ENCODE measurements around the gene SRPK2. TPM values are rescaled to one million over a fixed set of nuclear protein-coding genes. Genes with fewer than 3 reads are reported as not detected.

The SRPK2 gene
- total and polyA plus RNA-seq, 2 of the 13 experiments (the other 11 are each of a cell fraction or from before 2014, with no cell fraction given) = 10.1 to 22.3 TPM

DNA sequence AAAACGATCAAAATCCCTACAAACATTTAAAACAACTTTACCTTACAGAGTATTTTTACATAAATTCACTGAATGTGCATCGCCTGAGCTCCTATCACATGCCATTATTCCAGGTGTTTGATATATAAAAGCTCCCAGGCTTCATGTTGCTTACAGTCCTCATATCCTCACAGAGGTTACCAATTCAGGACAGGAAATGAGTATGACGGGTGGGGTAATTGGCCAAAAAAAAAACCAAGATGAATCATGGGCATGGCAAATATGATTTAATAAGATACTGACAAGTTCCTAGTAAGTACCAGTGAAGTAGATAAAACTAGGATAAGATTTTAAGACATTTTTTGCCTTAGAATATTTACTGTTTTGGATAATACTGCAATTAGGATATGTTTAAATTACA lies 238.9 kb downstream of the SRPK2 start:
- no peak overlapping the region for H3K4me3 ChIP-seq (replicated peaks in 1 of 3; ENCODE audit: insufficient read depth in 1 of 3, low read depth in 2 of 3, low read length in 3 of 3)
- POLR2A ChIA-PET = no interaction called here
- H3K4me1 ChIP-seq (ENCODE audit: insufficient read depth, low read length) = peaks cover 13% of the 10 kb centered on the region
- peaks cover 0 to 3% of the 10 kb centered on the region in 2 experiments; a peak in 1 of 5 replicates for H3K36me3 ChIP-seq (replicated peaks in 1 of 2; ENCODE audit: control insufficient read depth in 1 of 2, insufficient read depth in 2 of 2, low read length in 2 of 2)
- H3K27me3 ChIP-seq (ENCODE audit: control insufficient read depth in 1 of 2, insufficient read depth in 2 of 2, low read length in 2 of 2) = no peaks in the 10 kb centered on the region
- CTCF ChIA-PET (ENCODE audit: low intra/inter-chr PET ratio, low total read pairs) = no interaction called here
- ATAC-seq (no peak), DNase-seq (ENCODE audit: low spot score) (no peak), FAIRE-seq (no peak)
- in situ Hi-C loops (cut with HindIII; ENCODE audit: extremely low pct_ligation_motif_present, low pct_unique_long_range_greater_than_20kb) = no loop called here
- TF ChIP-seq CEBPB (IDR thresholded peaks at IDR 0.05; ENCODE audit: borderline replicate concordance, low read depth, low read length) (no peak), HNRNPL (IDR thresholded peaks at IDR 0.05; ENCODE audit: low read depth, low read length) (no peak), ZSCAN30 (CRISPR knock-in tag; IDR thresholded peaks at IDR 0.05) (no peak)
- BruUV-seq (replicated peaks) = no TSS peak
- H3K79me2 ChIP-seq (ENCODE audit: insufficient read depth, low read length) = no peaks in the 10 kb centered on the region
- 86% methylated on average over 3 of the region's 3 CpGs for WGBS (ENCODE audit: low lambda C conversion rate)
- H3K9me3 ChIP-seq (ENCODE audit: low read length) = no peaks in the 10 kb centered on the region
- intact Hi-C loops (cut with micrococcal nuclease; ENCODE audit: unreplicated experiment) = loop anchor here (10.0 kb wide), 1 partner anchor 45 kb away; no protein-coding TSS in a partner anchor
- no peak overlapping the region for H3K4me2 ChIP-seq (ENCODE audit: low read depth, low read length)
- H2AFZ ChIP-seq (ENCODE audit: low read length) = no peak overlapping the region
- no peaks in the 10 kb centered on the region; the same call in 1 of the 2 replicates for H4K20me1 ChIP-seq (ENCODE audit: insufficient read depth, low read length)
- H3K27ac ChIP-seq (ENCODE audit: extremely low read length, insufficient read depth, low read length) = no peak overlapping the region
- H3K9ac ChIP-seq (ENCODE audit: insufficient read depth, low read depth, low read length) = no peak overlapping the region

DNA sequence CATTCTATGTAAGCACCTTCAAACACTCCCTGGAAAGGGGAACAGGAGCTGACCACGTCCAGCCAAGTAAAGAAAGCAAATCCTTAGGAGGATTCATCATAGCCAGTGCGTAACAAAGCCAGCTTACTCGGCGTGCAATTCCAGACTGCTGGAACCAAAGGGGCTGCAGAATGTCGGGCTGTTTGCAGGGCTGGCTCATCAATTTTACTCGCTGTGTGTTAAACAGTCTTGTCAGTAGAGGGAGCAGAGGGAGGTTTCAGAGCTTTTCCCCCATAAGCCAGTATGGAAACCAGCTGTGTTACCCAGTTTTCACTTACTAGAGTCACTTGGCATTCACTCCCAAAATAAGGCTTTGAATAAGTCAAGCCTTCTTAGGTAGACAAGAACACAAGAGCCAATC lies 247.7 kb downstream of the SRPK2 start:
- TF ChIP-seq SMC3 (IDR thresholded peaks at IDR 0.05; ENCODE audit: low read length) (peak; percentile 56; the same call in 1 of the 2 replicates), U2AF2 (IDR thresholded peaks at IDR 0.05; ENCODE audit: low read depth, low read length) (no peak), STAG1 (CRISPR knock-in tag; IDR thresholded peaks at IDR 0.05) (peak; percentile 64), ZNF614 (CRISPR knock-in tag; IDR thresholded peaks at IDR 0.05; ENCODE audit: borderline replicate concordance) (no peak)
- TF ChIP-seq, protein P1, sequence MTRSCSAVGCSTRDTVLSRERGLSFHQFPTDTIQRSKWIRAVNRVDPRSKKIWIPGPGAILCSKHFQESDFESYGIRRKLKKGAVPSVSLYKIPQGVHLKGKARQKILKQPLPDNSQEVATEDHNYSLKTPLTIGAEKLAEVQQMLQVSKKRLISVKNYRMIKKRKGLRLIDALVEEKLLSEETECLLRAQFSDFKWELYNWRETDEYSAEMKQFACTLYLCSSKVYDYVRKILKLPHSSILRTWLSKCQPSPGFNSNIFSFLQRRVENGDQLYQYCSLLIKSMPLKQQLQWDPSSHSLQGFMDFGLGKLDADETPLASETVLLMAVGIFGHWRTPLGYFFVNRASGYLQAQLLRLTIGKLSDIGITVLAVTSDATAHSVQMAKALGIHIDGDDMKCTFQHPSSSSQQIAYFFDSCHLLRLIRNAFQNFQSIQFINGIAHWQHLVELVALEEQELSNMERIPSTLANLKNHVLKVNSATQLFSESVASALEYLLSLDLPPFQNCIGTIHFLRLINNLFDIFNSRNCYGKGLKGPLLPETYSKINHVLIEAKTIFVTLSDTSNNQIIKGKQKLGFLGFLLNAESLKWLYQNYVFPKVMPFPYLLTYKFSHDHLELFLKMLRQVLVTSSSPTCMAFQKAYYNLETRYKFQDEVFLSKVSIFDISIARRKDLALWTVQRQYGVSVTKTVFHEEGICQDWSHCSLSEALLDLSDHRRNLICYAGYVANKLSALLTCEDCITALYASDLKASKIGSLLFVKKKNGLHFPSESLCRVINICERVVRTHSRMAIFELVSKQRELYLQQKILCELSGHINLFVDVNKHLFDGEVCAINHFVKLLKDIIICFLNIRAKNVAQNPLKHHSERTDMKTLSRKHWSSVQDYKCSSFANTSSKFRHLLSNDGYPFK (CRISPR knock-in tag; IDR thresholded peaks at IDR 0.05; ENCODE audit: borderline replicate concordance) = no peak
- Histone ChIP-seq H2AFZ (ENCODE audit: low read length) (no peak overlapping the region), H3K4me1 (ENCODE audit: insufficient read depth, low read length) (peaks cover 5% of the 10 kb centered on the region), H3K27me3 (ENCODE audit: control insufficient read depth in 1 of 2, insufficient read depth in 2 of 2, low read length in 2 of 2) (no peaks in the 10 kb centered on the region), H3K9me3 (ENCODE audit: low read length) (no peaks in the 10 kb centered on the region), H3K9ac (ENCODE audit: insufficient read depth, low read depth, low read length) (no peak overlapping the region), H3K4me3 (replicated peaks in 1 of 3; ENCODE audit: insufficient read depth in 1 of 3, low read depth in 2 of 3, low read length in 3 of 3) (no peak overlapping the region), H3K4me2 (ENCODE audit: low read depth, low read length) (no peak overlapping the region), H3K36me3 (replicated peaks in 1 of 2; ENCODE audit: control insufficient read depth in 1 of 2, insufficient read depth in 2 of 2, low read length in 2 of 2) (peaks cover 12 to 40% of the 10 kb centered on the region in 2 experiments), H3K27ac (ENCODE audit: extremely low read length, insufficient read depth, low read length) (no peak overlapping the region), H3K79me2 (ENCODE audit: insufficient read depth, low read length) (no peaks in the 10 kb centered on the region), H4K20me1 (ENCODE audit: insufficient read depth, low read length) (no peaks in the 10 kb centered on the region)
- no TSS peak for BruUV-seq (replicated peaks)
- in situ Hi-C loops (cut with HindIII; ENCODE audit: extremely low pct_ligation_motif_present, low pct_unique_long_range_greater_than_20kb) (no loop called here), intact Hi-C loops (cut with micrococcal nuclease; ENCODE audit: unreplicated experiment) (loop anchor here (5.0 to 10.0 kb wide), 2 partner anchors 54 to 196 kb away; no protein-coding TSS in a partner anchor)
- 90% methylated on average over 4 of the region's 6 CpGs for WGBS (ENCODE audit: low lambda C conversion rate)
- peak; percentile 82 for ATAC-seq
- CTCF ChIA-PET (ENCODE audit: low intra/inter-chr PET ratio, low total read pairs) = no interaction called here
- FAIRE-seq = peak; percentile 51
- peak; percentile 21 for DNase-seq (ENCODE audit: low spot score)
- POLR2A ChIA-PET = no interaction called here

Data from HepG2 (cell line).